A549 (cell line): ENCODE measurements around the gene IL21.

ENCODE experiments used
- CBX8 ChIP-seq: fragments of 200-600 bp; sonication (generic); IDR thresholded peaks from 2 replicates; pipeline ENCODE4 v1.6.1; 2016
- CEBPB ChIP-seq, 2 experiments: fragments of >200 bp in 1 of 2; sonication (Bioruptor Twin) in 1 of 2; formaldehyde crosslinking in 1 of 2; IDR thresholded peaks; 2 replicates each; pipeline ENCODE4 v1.6.1; 2012 to 2016
- EHF ChIP-seq: fragments of 250-450 bp; sonication (Bioruptor Pico); IDR thresholded peaks from 2 replicates; pipeline ENCODE4 v1.5.0; 2020; ENCODE audit warnings: mild to moderate bottlenecking
- EP300 ChIP-seq, 2 experiments: fragments of >200 bp; sonication (Bioruptor Twin); formaldehyde crosslinking; IDR thresholded peaks; 2 replicates in 1 of 2; 3 replicates in 1 of 2; pipeline ENCODE4 v1.6.1; 2016 to 2017
- ESRRA ChIP-seq: fragments of 150-350 bp; IDR thresholded peaks from 2 replicates; pipeline ENCODE4 v1.6.1; 2014; ENCODE audit warnings: mild to moderate bottlenecking, low read length, borderline replicate concordance
- HDAC2 ChIP-seq: fragments of 200-600 bp; sonication (generic); IDR thresholded peaks from 2 replicates; pipeline ENCODE4 v1.6.1; 2016
- KDM1A ChIP-seq: fragments of 200-600 bp; sonication (generic); IDR thresholded peaks from 2 replicates; pipeline ENCODE4 v1.6.1; 2016; ENCODE audit warnings: low read depth, mild to moderate bottlenecking
- RAD21 ChIP-seq, 2 experiments: fragments of >200 bp in 1 of 2; sonication (Bioruptor Twin) in 1 of 2; formaldehyde crosslinking in 1 of 2; IDR thresholded peaks in 1 of 2; conservative IDR thresholded peaks in 1 of 2; 2 replicates in 1 of 2; 3 replicates in 1 of 2; pipeline ENCODE4 v1.6.1; 2012 to 2018; ENCODE audit warnings: inconsistent platforms in 1 of 2
- RFX5 ChIP-seq: fragments of 450-650 bp; IDR thresholded peaks from 2 replicates; pipeline ENCODE4 v1.7.1; 2014; ENCODE audit warnings: antibody characterized with exemption, mild to moderate bottlenecking, moderate library complexity
- ZFP36 ChIP-seq: fragments of 450-650 bp; IDR thresholded peaks from 2 replicates; pipeline ENCODE4 v1.6.1; 2014; ENCODE audit warnings: borderline replicate concordance; ENCODE audit not compliant: partially characterized antibody
- TF ChIP-seq, protein P1 (sequence below): fragments of 200-600 bp; sonication (generic); IDR thresholded peaks from 2 replicates; pipeline ENCODE4 v1.6.1; 2016; ENCODE audit warnings: antibody characterized with exemption, mild to moderate bottlenecking, moderate library complexity
- TF ChIP-seq, protein P2 (sequence below): fragments of >200 bp; sonication (Bioruptor Twin); formaldehyde crosslinking; IDR thresholded peaks from 3 replicates; pipeline ENCODE4 v1.5.1; 2016
- TF ChIP-seq, protein P3 (sequence below): IDR thresholded peaks from 2 replicates; pipeline ENCODE4 v1.6.1; 2012

DNA sequence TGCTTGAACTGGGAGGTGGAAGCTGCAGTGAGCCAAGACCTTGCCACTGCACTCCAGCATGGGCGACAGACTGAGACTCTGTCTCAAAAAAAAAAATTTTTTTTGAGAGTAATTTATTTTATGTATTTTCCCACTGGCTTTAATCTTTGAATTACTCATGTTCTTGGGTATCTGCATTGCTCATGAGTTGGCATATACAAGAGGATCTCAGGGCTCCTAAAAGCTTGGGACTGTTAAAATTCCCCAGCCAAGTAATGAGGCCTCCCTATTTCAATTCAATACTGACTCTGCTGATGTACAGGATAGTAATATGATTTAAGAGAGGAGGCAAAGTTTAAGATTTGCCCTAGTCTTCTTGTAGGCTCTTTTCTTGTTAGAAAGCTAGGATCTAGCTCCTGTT lies 6.2 kb downstream of the IL21 start:
- TF ChIP-seq, protein P1, sequence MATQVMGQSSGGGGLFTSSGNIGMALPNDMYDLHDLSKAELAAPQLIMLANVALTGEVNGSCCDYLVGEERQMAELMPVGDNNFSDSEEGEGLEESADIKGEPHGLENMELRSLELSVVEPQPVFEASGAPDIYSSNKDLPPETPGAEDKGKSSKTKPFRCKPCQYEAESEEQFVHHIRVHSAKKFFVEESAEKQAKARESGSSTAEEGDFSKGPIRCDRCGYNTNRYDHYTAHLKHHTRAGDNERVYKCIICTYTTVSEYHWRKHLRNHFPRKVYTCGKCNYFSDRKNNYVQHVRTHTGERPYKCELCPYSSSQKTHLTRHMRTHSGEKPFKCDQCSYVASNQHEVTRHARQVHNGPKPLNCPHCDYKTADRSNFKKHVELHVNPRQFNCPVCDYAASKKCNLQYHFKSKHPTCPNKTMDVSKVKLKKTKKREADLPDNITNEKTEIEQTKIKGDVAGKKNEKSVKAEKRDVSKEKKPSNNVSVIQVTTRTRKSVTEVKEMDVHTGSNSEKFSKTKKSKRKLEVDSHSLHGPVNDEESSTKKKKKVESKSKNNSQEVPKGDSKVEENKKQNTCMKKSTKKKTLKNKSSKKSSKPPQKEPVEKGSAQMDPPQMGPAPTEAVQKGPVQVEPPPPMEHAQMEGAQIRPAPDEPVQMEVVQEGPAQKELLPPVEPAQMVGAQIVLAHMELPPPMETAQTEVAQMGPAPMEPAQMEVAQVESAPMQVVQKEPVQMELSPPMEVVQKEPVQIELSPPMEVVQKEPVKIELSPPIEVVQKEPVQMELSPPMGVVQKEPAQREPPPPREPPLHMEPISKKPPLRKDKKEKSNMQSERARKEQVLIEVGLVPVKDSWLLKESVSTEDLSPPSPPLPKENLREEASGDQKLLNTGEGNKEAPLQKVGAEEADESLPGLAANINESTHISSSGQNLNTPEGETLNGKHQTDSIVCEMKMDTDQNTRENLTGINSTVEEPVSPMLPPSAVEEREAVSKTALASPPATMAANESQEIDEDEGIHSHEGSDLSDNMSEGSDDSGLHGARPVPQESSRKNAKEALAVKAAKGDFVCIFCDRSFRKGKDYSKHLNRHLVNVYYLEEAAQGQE, result no peak
- no peak for TF ChIP-seq EP300 (IDR thresholded peaks at IDR 0.05)
- TF ChIP-seq ESRRA, result no peak
- no peak for TF ChIP-seq RAD21 (conservative IDR thresholded peaks at IDR 0.05 in 1 of 2, IDR thresholded peaks at IDR 0.05 in 1 of 2)
- TF ChIP-seq, protein P2, sequence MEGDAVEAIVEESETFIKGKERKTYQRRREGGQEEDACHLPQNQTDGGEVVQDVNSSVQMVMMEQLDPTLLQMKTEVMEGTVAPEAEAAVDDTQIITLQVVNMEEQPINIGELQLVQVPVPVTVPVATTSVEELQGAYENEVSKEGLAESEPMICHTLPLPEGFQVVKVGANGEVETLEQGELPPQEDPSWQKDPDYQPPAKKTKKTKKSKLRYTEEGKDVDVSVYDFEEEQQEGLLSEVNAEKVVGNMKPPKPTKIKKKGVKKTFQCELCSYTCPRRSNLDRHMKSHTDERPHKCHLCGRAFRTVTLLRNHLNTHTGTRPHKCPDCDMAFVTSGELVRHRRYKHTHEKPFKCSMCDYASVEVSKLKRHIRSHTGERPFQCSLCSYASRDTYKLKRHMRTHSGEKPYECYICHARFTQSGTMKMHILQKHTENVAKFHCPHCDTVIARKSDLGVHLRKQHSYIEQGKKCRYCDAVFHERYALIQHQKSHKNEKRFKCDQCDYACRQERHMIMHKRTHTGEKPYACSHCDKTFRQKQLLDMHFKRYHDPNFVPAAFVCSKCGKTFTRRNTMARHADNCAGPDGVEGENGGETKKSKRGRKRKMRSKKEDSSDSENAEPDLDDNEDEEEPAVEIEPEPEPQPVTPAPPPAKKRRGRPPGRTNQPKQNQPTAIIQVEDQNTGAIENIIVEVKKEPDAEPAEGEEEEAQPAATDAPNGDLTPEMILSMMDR, result no peak
- TF ChIP-seq RFX5, result no peak
- no peak for TF ChIP-seq HDAC2
- TF ChIP-seq KDM1A, result no peak
- no peak for TF ChIP-seq CBX8
- TF ChIP-seq CEBPB (IDR thresholded peaks at IDR 0.05), result no peak
- TF ChIP-seq, protein P3, sequence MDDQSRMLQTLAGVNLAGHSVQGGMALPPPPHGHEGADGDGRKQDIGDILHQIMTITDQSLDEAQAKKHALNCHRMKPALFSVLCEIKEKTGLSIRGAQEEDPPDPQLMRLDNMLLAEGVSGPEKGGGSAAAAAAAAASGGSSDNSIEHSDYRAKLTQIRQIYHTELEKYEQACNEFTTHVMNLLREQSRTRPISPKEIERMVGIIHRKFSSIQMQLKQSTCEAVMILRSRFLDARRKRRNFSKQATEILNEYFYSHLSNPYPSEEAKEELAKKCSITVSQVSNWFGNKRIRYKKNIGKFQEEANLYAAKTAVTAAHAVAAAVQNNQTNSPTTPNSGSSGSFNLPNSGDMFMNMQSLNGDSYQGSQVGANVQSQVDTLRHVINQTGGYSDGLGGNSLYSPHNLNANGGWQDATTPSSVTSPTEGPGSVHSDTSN, result no peak
- no peak for TF ChIP-seq EHF (CRISPR knock-in tag)
- TF ChIP-seq ZFP36, result no peak
